Measurements from ENCODE around the gene TMEM87A. TPM values are rescaled to one million over a fixed set of nuclear protein-coding genes. Genes with fewer than 3 reads are reported as not detected.

The TMEM87A gene
- total and polyA plus RNA-seq, 2 of the 4 experiments (the other 2 are of a cell fraction): 16.6 to 45.3 TPM

DNA sequence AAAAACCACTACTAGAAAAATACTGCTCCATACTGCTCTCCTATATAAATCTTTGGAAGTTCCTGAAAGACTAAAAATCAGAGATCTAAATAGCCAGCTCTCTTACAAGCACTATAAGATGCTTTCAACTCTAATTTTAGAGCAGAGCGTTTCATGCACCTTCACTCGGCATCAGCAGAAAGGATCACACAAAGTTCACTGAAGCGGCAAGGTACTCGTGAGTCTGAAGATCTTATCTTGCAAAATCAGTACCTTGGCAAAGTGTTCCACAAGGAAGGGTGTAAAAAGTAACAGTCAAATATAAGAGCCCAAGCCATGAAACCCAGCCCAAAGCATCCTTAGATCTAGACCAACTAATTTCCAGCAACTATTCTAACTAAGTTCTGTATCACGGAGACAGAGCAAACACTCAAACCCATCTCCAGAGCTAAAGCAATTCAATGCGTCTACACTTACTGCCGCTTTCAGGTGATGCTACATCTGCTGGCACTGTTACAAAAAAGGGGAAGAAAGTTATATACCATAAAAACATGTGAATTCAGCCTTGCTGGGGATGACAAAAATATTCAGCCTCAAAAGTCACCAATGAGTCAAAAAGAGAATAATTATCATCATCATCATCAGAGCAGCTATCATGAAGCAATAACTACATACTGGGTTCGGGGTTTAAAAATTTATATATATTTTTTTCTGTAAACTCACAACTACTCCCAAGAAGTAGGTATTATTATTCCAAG is 81.5 kb downstream of the TMEM87A start:
- Histone ChIP-seq H3K4me3 (ENCODE audit: insufficient read depth, low read depth, low read length) (no peak overlapping the region), H3K4me1 (ENCODE audit: control insufficient read depth, insufficient read depth, low read length) (no peaks in the 10 kb centered on the region), H3K9ac (ENCODE audit: low read depth, low read length) (no peak overlapping the region), H3K18ac (ENCODE audit: low read depth, low read length) (no peak overlapping the region), H2AK5ac (ENCODE audit: low read depth, low read length) (no peak overlapping the region), H2BK20ac (ENCODE audit: low read depth, low read length) (no peak overlapping the region), H4K5ac (ENCODE audit: low read depth, low read length) (no peak overlapping the region), H3K27me3 (ENCODE audit: control insufficient read depth, insufficient read depth, low read length) (no peaks in the 10 kb centered on the region), H3K36me3 (ENCODE audit: control insufficient read depth, insufficient read depth, low read length) (peaks cover 25% of the 10 kb centered on the region), H3K9me1 (ENCODE audit: insufficient read depth, low read length) (0 out of 2 replicates have a peak, but pooled peaks cover 5% of the 10 kb centered on the region), H3K56ac (ENCODE audit: extremely low read depth, insufficient read depth, low read length) (no peak overlapping the region), H3K4me2 (ENCODE audit: low read depth, low read length) (no peak overlapping the region), H3K23ac (ENCODE audit: low read depth, low read length) (no peak overlapping the region), H2BK5ac (ENCODE audit: low read depth, low read length, poor library complexity, severe bottlenecking) (no peak overlapping the region), H2AFZ (replicated peaks; ENCODE audit: low read length, poor library complexity) (no peak overlapping the region), H3K79me1 (ENCODE audit: low read depth in 1 of 2, low read length in 2 of 2) (peaks cover 8 to 19% of the 10 kb centered on the region in 2 experiments), H4K20me1 (ENCODE audit: insufficient read depth, low read length) (no peaks in the 10 kb centered on the region; the same call in 1 of the 2 replicates), H4K91ac (ENCODE audit: insufficient read depth, low read depth, low read length) (no peak overlapping the region), H3K9me3 (ENCODE audit: control insufficient read depth, insufficient read depth, low read length) (no peaks in the 10 kb centered on the region), H2BK120ac (ENCODE audit: low read depth, low read length) (no peak overlapping the region), H2BK15ac (ENCODE audit: low read depth, low read length) (no peak overlapping the region), H4K8ac (ENCODE audit: low read depth in 2 of 2, low read length in 2 of 2) (no peak overlapping the region), H3K27ac (ENCODE audit: insufficient read depth, low read length) (no peak overlapping the region), H2AK9ac (replicated peaks; ENCODE audit: low read depth, low read length, poor library complexity) (no peak overlapping the region), H3K4ac (ENCODE audit: low read depth, low read length) (no peak overlapping the region), H3K14ac (replicated peaks; ENCODE audit: low read depth, low read length) (no peak overlapping the region)
- CTCF ChIA-PET: no interaction called here
- in situ Hi-C loops (cut with MboI; ENCODE audit: low sequenced_read_pairs) (no loop called here), dilution Hi-C loops (cut with HindIII; ENCODE audit: low sequenced_read_pairs, unreplicated experiment) (no loop called here), intact Hi-C loops (cut with micrococcal nuclease) (no loop called here)
- TF ChIP-seq RCOR1 (IDR thresholded peaks at IDR 0.05; ENCODE audit: insufficient replicate concordance, low read length) (no peak), POLR2A (IDR thresholded peaks at IDR 0.05; ENCODE audit: low read depth, low read length) (no peak), MXI1 (IDR thresholded peaks at IDR 0.05; ENCODE audit: borderline replicate concordance, low read depth, low read length) (no peak), BHLHE40 (IDR thresholded peaks at IDR 0.05; ENCODE audit: low read depth, low read length) (no peak), RAD21 (IDR thresholded peaks at IDR 0.05; ENCODE audit: low read length) (no peak), MAZ (IDR thresholded peaks at IDR 0.05; ENCODE audit: borderline replicate concordance, low read depth, low read length) (no peak), SMC3 (IDR thresholded peaks at IDR 0.05; ENCODE audit: low read depth, low read length) (no peak), FOS (IDR thresholded peaks at IDR 0.05; ENCODE audit: low read depth, low read length) (no peak)
- TF ChIP-seq, protein P1, sequence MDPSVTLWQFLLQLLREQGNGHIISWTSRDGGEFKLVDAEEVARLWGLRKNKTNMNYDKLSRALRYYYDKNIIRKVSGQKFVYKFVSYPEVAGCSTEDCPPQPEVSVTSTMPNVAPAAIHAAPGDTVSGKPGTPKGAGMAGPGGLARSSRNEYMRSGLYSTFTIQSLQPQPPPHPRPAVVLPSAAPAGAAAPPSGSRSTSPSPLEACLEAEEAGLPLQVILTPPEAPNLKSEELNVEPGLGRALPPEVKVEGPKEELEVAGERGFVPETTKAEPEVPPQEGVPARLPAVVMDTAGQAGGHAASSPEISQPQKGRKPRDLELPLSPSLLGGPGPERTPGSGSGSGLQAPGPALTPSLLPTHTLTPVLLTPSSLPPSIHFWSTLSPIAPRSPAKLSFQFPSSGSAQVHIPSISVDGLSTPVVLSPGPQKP (IDR thresholded peaks at IDR 0.05; ENCODE audit: borderline replicate concordance, low read depth, low read length): no peak
- DNase-seq (no peak), ATAC-seq (ENCODE audit: low read depth) (no peak)
- WGBS, 2 experiments (ENCODE audit: extremely low coverage in 2 of 2, insufficient read length in 1 of 2): 100% methylated on average over 2 of the region's 8 CpGs; no CpG with 5 or more reads in 1 of the 2 experiments
- POLR2A ChIA-PET (ENCODE audit: unreplicated experiment): no interaction called here
- BruUV-seq (replicated peaks): no TSS peak

Data from IMR-90 (cell line).